Testis (tissue), 3 donors: ENCODE results near the gene IFNE. TPM values are rescaled to one million over a fixed set of nuclear protein-coding genes. Genes with fewer than 3 reads are reported as not detected.

ENCODE experiments used
- DNase-seq: peaks from one replicate; pipeline ENCODE4 v3.0.0-alpha.2; 2019
- H3K27ac ChIP-seq, 2 donors: fragments of 200-600 bp; sonication (generic); one replicate each; pipeline ENCODE4 v1.5.1; 2019
- H3K27me3 ChIP-seq: fragments of 200-600 bp; sonication (generic); one replicate; pipeline ENCODE4 v1.5.1; 2019
- H3K36me3 ChIP-seq: fragments of 200-600 bp; sonication (generic); one replicate; pipeline ENCODE4 v1.5.1; 2017; ENCODE audit warnings: low read depth; ENCODE audit errors: missing control alignments
- H3K4me1 ChIP-seq: fragments of 200-600 bp; sonication (generic); one replicate; pipeline ENCODE4 v1.5.1; 2019
- H3K4me3 ChIP-seq, 2 donors: fragments of 200-600 bp; sonication (generic); one replicate each; pipeline ENCODE4 v1.5.1; 2017 to 2019
- H3K9me3 ChIP-seq: fragments of 200-600 bp; sonication (generic); one replicate; pipeline ENCODE4 v1.5.1; 2017
- CTCF ChIP-seq, 3 experiments: fragments of 450-650 bp in 2 of 3; fragments of 200-600 bp in 1 of 3; sonication (generic) in 1 of 3; IDR thresholded peaks; one replicate each; pipeline ENCODE4 v1.5.1; 2016 to 2019; ENCODE audit warnings: antibody characterized with exemption in 3 of 3, mild to moderate bottlenecking in 2 of 3, moderate library complexity in 1 of 3
- POLR2A ChIP-seq: fragments of 450-650 bp; IDR thresholded peaks from one replicate; pipeline ENCODE4 v1.6.1; 2017; ENCODE audit warnings: antibody characterized with exemption, mild to moderate bottlenecking, moderate library complexity
- WGBS, 2 donors: methylation state at CpG; one replicate each; pipeline ENCODE4 v1.1.5; 2018; 5-methylcytosine and 5-hydroxymethylcytosine counted together
- intact Hi-C: fragments of 100-400 bp; cut with DNase I; formaldehyde crosslinking; loops from one replicate; pipeline ENCODE4 v1.15.1; 2023; ENCODE audit warnings: low total_unique reads
- polyA plus RNA-seq: library from polyadenylated mRNA; stranded (reverse); fragments of 350-450 nt; fragmentation: Illumina TruSeq; extraction: RNeasy Lipid Tissue Mini Kit (QIAGEN cat#74804); gene quantifications from one replicate; pipeline ENCODE4 v1.2.3, GENCODE V29; 2014; ENCODE audit warnings: low read depth, low replicate concordance; ENCODE audit not compliant: insufficient read depth
- total RNA-seq, 2 donors: library from RNA; depleted of rRNA; stranded (reverse); fragments of >200 nt; gene quantifications; one replicate each; pipeline ENCODE4 v1.2.3, GENCODE V29; 2016

Gene IFNE
- total and polyA plus RNA-seq, 3 donors from 2014 or later = 0.47 TPM; not detected in 2

GRCh38 chr9:21477466-21477865, 4.6 kb downstream of the IFNE start:
- no peak overlapping the region for H3K4me3 ChIP-seq
- no peaks in the 10 kb centered on the region for H3K4me1 ChIP-seq
- WGBS, 2 donors = 87 to 92% methylated on average over 2 of the region's 2 CpGs
- DNase-seq = no peak
- TF ChIP-seq POLR2A (no peak), CTCF (IDR thresholded peaks at IDR 0.05) (no peak)
- no peaks in the 10 kb centered on the region for H3K36me3 ChIP-seq
- no peaks in the 10 kb centered on the region for H3K9me3 ChIP-seq
- intact Hi-C loops = no loop called here
- H3K27ac ChIP-seq = no peak overlapping the region
- H3K27me3 ChIP-seq = no peaks in the 10 kb centered on the region

DNA sequence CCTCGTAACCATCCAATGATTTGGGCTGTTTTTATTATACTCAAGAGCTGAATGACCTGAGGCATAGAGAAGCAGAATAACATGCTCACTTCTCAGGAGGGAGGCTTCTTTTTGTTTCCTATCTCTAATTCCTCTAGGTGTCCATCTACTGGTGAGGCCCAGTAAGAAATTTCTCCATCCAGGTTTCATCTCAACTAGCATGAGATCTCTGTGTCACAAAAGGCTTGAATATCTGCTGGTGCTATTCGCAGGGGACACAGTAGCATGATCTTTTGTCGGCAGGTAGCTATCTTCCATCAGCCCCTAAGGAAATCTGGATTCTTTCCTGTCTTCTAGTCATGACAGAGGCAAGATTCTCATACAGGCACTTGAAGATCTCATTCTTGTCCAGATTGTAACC, 8.9 kb downstream of the IFNE start:
- WGBS, 2 donors = 89 to 95% methylated on average over 3 of the region's 3 CpGs

GRCh38 chr9:21470126-21470525, 12.0 kb downstream of the IFNE start:
- WGBS, 2 donors = 91 to 92% methylated on average over 5 of the region's 5 CpGs
- H3K9me3 ChIP-seq = no peaks in the 10 kb centered on the region
- intact Hi-C loops = no loop called here
- H3K4me3 ChIP-seq = no peak overlapping the region
- no peak overlapping the region for H3K27ac ChIP-seq
- TF ChIP-seq POLR2A (no peak), CTCF (IDR thresholded peaks at IDR 0.05) (no peak)
- H3K36me3 ChIP-seq = no peaks in the 10 kb centered on the region
- no peaks in the 10 kb centered on the region for H3K4me1 ChIP-seq
- no peaks in the 10 kb centered on the region for H3K27me3 ChIP-seq
- no peak for DNase-seq

More for the DNA sequence above, 8.9 kb downstream of the IFNE start:
- no peak for DNase-seq
- no peaks in the 10 kb centered on the region for H3K4me1 ChIP-seq
- no peak for TF ChIP-seq POLR2A
- TF ChIP-seq CTCF (IDR thresholded peaks at IDR 0.05) = no peak
- no peak overlapping the region for H3K4me3 ChIP-seq
- H3K9me3 ChIP-seq = no peaks in the 10 kb centered on the region
- H3K27me3 ChIP-seq = no peaks in the 10 kb centered on the region
- no peak overlapping the region for H3K27ac ChIP-seq
- H3K36me3 ChIP-seq = no peaks in the 10 kb centered on the region
- intact Hi-C loops = no loop called here

GRCh38 chr9:21465859-21466518, 16.1 kb downstream of the IFNE start:
- no peak for DNase-seq
- intact Hi-C loops = no loop called here
- H3K27me3 ChIP-seq = no peaks in the 10 kb centered on the region

More at GRCh38 chr9:21465859-21466518, 16.1 kb downstream of the IFNE start:
- no peaks in the 10 kb centered on the region for H3K9me3 ChIP-seq
- H3K4me1 ChIP-seq = no peaks in the 10 kb centered on the region
- H3K27ac ChIP-seq = no peak overlapping the region
- peak; percentile 29 to 55 (median 48) for TF ChIP-seq CTCF (IDR thresholded peaks at IDR 0.05)
- TF ChIP-seq POLR2A = no peak
- no peak overlapping the region for H3K4me3 ChIP-seq
- H3K36me3 ChIP-seq = no peaks in the 10 kb centered on the region
